Thoracic aorta (tissue), 2 donors: ENCODE measurements around the gene MAP3K9. TPM values are rescaled to one million over a fixed set of nuclear protein-coding genes. Genes with fewer than 3 reads are reported as not detected.

Experiments used
- ATAC-seq: fragments of 150-250 bp; one replicate; pipeline ENCODE4 v1.8.0; 2017; ENCODE audit warnings: low read depth; ENCODE audit not compliant: insufficient number of reproducible peaks, low FRiP score
- DNase-seq: peaks from one replicate; pipeline ENCODE4 v3.0.0-alpha.2; 2020; ENCODE audit warnings: low spot score
- H3K27ac ChIP-seq, 2 donors: fragments of 200-600 bp; sonication (generic); 1 replicate in 1 of 2; 2 replicates in 1 of 2; pipeline ENCODE4 v1.5.1; 2016; ENCODE audit warnings: mild to moderate bottlenecking in 2 of 2, moderate library complexity in 2 of 2
- H3K27me3 ChIP-seq: fragments of 200-600 bp; sonication (generic); replicated peaks from 2 replicates; pipeline ENCODE4 v1.6.0; 2016; ENCODE audit warnings: mild to moderate bottlenecking; ENCODE audit not compliant: insufficient read depth
- H3K36me3 ChIP-seq: fragments of 200-600 bp; sonication (generic); one replicate; pipeline ENCODE4 v1.5.1; 2016
- H3K4me1 ChIP-seq, 2 donors: fragments of 200-600 bp; sonication (generic); 1 replicate in 1 of 2; 2 replicates in 1 of 2; pipeline versions ENCODE4 v1.5.1 to v1.6.0; 2016; ENCODE audit warnings: low read depth in 2 of 2, mild to moderate bottlenecking in 1 of 2; ENCODE audit not compliant: control insufficient read depth in 1 of 2
- H3K4me3 ChIP-seq: fragments of 200-600 bp; sonication (generic); 2 replicates; pipeline ENCODE4 v1.5.1; 2016; ENCODE audit warnings: mild to moderate bottlenecking
- H3K9me3 ChIP-seq: fragments of 200-600 bp; sonication (generic); 2 replicates; pipeline ENCODE4 v1.5.1; 2016
- CTCF ChIP-seq: fragments of 200-600 bp; sonication (generic); IDR thresholded peaks from one replicate; pipeline ENCODE4 v1.5.1; 2019; ENCODE audit warnings: antibody characterized with exemption
- total RNA-seq, 2 donors: library from RNA; depleted of rRNA; stranded (reverse); fragments of >200 nt; gene quantifications; one replicate each; pipeline versions ENCODE4 v1.1.0 to v1.2.3, GENCODE V29; 2016

MAP3K9 gene
- total RNA-seq, 2 donors from 2014 or later: 0.63 to 1.1 TPM

- no peaks in the 10 kb centered on the region for H3K36me3 ChIP-seq
- H3K4me3 ChIP-seq: no peak overlapping the region
- no peak for TF ChIP-seq CTCF
- no peaks in the 10 kb centered on the region for H3K27me3 ChIP-seq
- ATAC-seq (no peak), DNase-seq (no peak)
- H3K4me1 ChIP-seq: no peaks in the 10 kb centered on the region
- H3K9me3 ChIP-seq: no peaks in the 10 kb centered on the region
- H3K27ac ChIP-seq: no peak overlapping the region
Measured at GRCh38 chr14:70742316-70742715, 67.0 kb downstream of the MAP3K9 start.

DNA sequence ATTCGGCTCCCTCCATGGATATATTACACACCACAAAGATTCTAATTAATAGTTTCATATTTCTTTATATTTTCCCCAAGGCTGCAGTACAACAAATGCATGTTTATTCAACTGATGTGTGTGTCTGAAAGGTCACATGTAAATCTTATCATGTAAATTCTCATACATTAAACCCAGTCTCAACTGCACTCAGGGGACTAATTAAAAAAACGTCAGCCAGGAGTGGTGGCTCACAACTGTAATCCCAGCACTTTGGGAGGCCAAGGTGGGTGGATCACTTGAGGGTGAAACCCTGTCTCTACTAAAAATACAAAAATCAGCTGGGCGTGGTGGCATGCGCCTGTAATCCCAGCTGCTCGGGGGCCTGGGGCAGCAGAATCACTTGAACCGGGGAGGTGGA lies 67.8 kb downstream of the MAP3K9 start:
- DNase-seq (no peak), ATAC-seq (no peak)
- Histone ChIP-seq H3K36me3 (no peaks in the 10 kb centered on the region), H3K4me3 (no peak overlapping the region), H3K27me3 (no peaks in the 10 kb centered on the region), H3K4me1 (no peaks in the 10 kb centered on the region), H3K9me3 (no peaks in the 10 kb centered on the region), H3K27ac (no peak overlapping the region)
- no peak for TF ChIP-seq CTCF

GRCh38 chr14:70735043-70735442 lies 74.3 kb downstream of the MAP3K9 start:
- no peak for DNase-seq
- ATAC-seq: no peak
- Histone ChIP-seq H3K27me3 (no peaks in the 10 kb centered on the region), H3K9me3 (no peaks in the 10 kb centered on the region), H3K27ac (no peak overlapping the region), H3K4me3 (no peak overlapping the region), H3K36me3 (no peaks in the 10 kb centered on the region), H3K4me1 (no peaks in the 10 kb centered on the region)
- TF ChIP-seq CTCF: no peak

DNA sequence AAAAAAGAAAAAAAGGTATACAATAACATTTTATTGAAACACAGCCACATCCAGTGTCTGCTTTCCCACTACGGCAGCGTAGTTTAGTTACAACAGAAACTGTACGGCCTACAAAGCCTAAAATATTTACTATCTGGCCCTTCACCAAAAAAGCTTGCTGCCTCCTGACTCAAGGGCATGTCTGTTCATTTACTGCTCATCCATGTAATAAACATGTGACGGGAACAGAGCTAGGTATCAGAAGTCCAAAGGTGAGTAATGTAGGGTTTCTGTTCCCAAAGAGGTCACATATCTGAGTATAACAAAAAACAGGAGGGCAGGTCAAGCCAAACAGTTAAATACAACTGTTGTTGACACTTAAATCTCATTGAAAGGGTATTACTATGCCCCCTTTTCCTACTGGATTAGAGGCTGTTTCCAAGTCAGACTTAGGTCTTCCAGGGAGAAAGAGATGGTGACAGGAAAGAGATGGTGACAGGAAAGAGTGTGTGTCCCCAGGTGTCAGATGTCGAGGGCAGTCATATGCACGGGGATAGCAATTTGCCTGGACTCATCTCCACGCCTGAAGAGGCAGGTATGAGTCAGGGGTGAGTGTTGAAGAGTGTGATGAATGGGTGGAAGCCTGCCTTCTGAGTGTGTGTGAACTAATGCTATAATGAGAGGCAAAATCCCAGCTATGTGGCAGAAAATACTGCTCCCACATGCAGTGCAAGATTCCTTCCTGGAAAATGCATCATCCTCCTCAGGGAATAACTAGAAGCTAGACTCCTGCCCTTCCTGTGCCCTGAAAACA lies 77.7 kb downstream of the MAP3K9 start:
- DNase-seq (no peak), ATAC-seq (no peak)
- Histone ChIP-seq H3K9me3 (no peaks in the 10 kb centered on the region), H3K27me3 (no peaks in the 10 kb centered on the region), H3K27ac (no peak overlapping the region), H3K36me3 (no peaks in the 10 kb centered on the region), H3K4me1 (no peaks in the 10 kb centered on the region), H3K4me3 (no peak overlapping the region)
- no peak for TF ChIP-seq CTCF

GRCh38 chr14:70730393-70730792 lies 78.9 kb downstream of the MAP3K9 start:
- TF ChIP-seq CTCF: no peak
- H3K4me3 ChIP-seq: no peak overlapping the region
- no peaks in the 10 kb centered on the region for H3K9me3 ChIP-seq
- DNase-seq (no peak), ATAC-seq (no peak)
- H3K27ac ChIP-seq: no peak overlapping the region
- H3K36me3 ChIP-seq: no peaks in the 10 kb centered on the region
- no peaks in the 10 kb centered on the region for H3K27me3 ChIP-seq
- no peaks in the 10 kb centered on the region for H3K4me1 ChIP-seq
